Activated CD8-positive, alpha-beta T cell treated with anti-CD3 and anti-CD28 coated beads for 36 hours (primary cell): ENCODE measurements around the gene ZBTB21. TPM values are rescaled to one million over a fixed set of nuclear protein-coding genes. Genes with fewer than 3 reads are reported as not detected.

Experiments
- ATAC-seq: fragments of 200-7000 bp; cut with Tn5 transposase; one replicate; pipeline ENCODE4 v1.10.0; 2021; ENCODE audit warnings: mild to moderate bottlenecking, moderate library complexity
- CTCF ChIA-PET: fragments of 350-600 bp; sonication (Branson Sonifier 250); formaldehyde crosslinking; loops from one replicate; lab custom pipeline; 2021; ENCODE audit warnings: antibody characterized with exemption; lab: Charles Lee
- POLR2A ChIA-PET: fragments of 350-600 bp; sonication (Branson Sonifier 250); formaldehyde crosslinking; loops from one replicate; lab custom pipeline; 2021; ENCODE audit warnings: antibody characterized with exemption; lab: Charles Lee
- DNase-seq: peaks from one replicate; pipeline ENCODE4 v3.0.0-alpha.2; 2020
- H3K27ac Mint-ChIP-seq: one replicate; pipeline ENCODE4 v1.8.0; 2021; ENCODE audit warnings: mild to moderate bottlenecking, mixed read lengths
- H3K27me3 Mint-ChIP-seq: one replicate; pipeline ENCODE4 v1.8.0; 2021; ENCODE audit warnings: mixed read lengths
- H3K36me3 Mint-ChIP-seq: one replicate; pipeline ENCODE4 v1.8.0; 2021; ENCODE audit warnings: low read depth, mixed read lengths
- H3K4me1 Mint-ChIP-seq: one replicate; pipeline ENCODE4 v1.8.0; 2021; ENCODE audit warnings: low read depth, mixed read lengths
- H3K4me3 Mint-ChIP-seq: one replicate; pipeline ENCODE4 v1.8.0; 2021; ENCODE audit warnings: mild to moderate bottlenecking, moderate library complexity, mixed read lengths
- H3K9me3 Mint-ChIP-seq: one replicate; pipeline ENCODE4 v1.8.0; 2021; ENCODE audit warnings: mixed read lengths
- intact Hi-C: fragments of 100-400 bp; cut with micrococcal nuclease; formaldehyde crosslinking; loops from one replicate; pipeline ENCODE4 v1.10.0; 2022
- total RNA-seq, 2 experiments: library from RNA; stranded (reverse); gene quantifications; one replicate each; pipeline ENCODE4 v1.2.3, GENCODE V29; 2021
- TF ChIP-seq, protein P1 (sequence below): fragments of 200-600 bp; IDR thresholded peaks from one replicate; pipeline ENCODE4 v1.8.0; 2022; ENCODE audit warnings: antibody characterized with exemption, mild to moderate bottlenecking

Gene ZBTB21
- total RNA-seq, 2 experiments from 2014 or later = 29.6 to 29.7 TPM

DNA sequence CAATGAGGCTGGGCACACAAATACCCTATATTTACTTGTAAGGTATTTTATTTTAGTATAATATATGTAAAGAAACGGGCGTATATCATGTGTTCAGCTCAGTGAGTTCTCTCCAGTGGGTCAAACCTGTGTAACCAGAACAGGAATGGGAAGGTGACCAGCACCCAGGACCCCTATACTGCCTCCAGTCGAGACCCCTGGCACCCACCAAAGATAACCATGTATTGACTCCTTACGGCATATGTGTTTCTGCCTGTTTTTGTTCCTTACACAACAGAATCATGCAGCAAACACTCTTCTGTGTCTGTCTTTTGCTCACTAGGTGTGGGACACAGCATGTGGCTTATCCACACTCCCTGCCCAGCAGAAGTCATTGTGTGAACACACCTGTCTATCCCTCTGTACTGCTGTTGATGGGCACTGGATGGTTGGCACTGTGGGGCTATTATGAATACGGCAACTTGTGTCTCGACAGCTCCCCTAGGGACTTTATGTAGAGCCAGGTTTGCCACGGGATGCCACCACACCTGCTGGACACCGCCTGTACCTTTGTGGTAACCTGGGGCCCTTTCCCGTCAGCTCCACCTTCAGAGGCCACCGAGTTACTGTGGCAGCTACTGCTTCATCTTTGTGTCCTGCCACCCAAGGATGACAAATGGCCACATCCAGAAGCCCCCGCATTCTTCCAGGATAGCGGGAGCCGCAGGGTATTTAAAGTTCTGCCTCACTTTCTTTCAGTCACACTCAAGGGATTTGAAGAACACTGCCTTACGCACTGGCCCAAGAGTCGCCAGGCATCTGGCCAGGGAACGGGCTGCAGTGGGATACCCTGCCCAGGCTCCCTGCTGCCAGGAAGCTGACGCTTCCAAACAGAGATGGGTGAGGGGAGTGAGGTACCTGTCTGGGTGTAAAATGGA lies 32.9 kb downstream of the ZBTB21 start:
- intact Hi-C loops = no loop called here
- Mint-ChIP-seq H3K4me1 (peaks cover 13% of the 10 kb centered on the region), H3K27ac (no peak overlapping the region), H3K9me3 (peaks cover 8% of the 10 kb centered on the region), H3K4me3 (no peak overlapping the region), H3K27me3 (peaks cover 4% of the 10 kb centered on the region), H3K36me3 (no peaks in the 10 kb centered on the region)
- ChIA-PET CTCF (no interaction called here), POLR2A (interaction anchor here (0.8 kb wide), 1 partner anchor 11 kb away, joined by 3 read pairs; no protein-coding TSS in a partner anchor)
- no peak for ATAC-seq
- TF ChIP-seq, protein P1, sequence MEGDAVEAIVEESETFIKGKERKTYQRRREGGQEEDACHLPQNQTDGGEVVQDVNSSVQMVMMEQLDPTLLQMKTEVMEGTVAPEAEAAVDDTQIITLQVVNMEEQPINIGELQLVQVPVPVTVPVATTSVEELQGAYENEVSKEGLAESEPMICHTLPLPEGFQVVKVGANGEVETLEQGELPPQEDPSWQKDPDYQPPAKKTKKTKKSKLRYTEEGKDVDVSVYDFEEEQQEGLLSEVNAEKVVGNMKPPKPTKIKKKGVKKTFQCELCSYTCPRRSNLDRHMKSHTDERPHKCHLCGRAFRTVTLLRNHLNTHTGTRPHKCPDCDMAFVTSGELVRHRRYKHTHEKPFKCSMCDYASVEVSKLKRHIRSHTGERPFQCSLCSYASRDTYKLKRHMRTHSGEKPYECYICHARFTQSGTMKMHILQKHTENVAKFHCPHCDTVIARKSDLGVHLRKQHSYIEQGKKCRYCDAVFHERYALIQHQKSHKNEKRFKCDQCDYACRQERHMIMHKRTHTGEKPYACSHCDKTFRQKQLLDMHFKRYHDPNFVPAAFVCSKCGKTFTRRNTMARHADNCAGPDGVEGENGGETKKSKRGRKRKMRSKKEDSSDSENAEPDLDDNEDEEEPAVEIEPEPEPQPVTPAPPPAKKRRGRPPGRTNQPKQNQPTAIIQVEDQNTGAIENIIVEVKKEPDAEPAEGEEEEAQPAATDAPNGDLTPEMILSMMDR = no peak
- DNase-seq = no peak

DNA sequence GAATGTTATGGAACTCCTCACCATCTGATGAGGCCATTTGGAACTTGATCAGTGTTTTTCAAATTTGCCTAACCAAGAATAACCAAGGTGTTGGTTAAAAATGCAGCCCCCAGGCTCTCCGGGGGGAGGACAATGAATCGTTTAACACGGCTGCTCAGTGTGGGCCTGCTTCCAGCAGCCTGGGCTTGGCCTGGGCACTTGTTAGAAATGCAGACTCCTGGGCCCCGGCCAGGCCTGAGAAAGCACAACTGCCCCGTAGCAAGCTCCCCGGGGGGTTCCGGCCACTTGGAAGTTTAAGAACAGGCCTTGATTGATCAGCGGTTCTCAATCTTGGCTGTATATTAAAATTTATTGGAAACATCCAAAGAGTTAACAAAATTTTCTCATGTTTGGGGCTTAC lies 33.5 kb downstream of the ZBTB21 start:
- Mint-ChIP-seq H3K27ac (no peak overlapping the region), H3K36me3 (no peaks in the 10 kb centered on the region), H3K4me1 (peaks cover 13% of the 10 kb centered on the region), H3K9me3 (peaks cover 8% of the 10 kb centered on the region), H3K27me3 (peaks cover 4% of the 10 kb centered on the region), H3K4me3 (no peak overlapping the region)
- no peak for ATAC-seq
- ChIA-PET POLR2A (interaction anchor here (0.8 kb wide), 1 partner anchor 12 kb away, joined by 3 read pairs; no protein-coding TSS in a partner anchor), CTCF (no interaction called here)
- DNase-seq = no peak
- TF ChIP-seq, protein P1 = no peak
- intact Hi-C loops = no loop called here

DNA sequence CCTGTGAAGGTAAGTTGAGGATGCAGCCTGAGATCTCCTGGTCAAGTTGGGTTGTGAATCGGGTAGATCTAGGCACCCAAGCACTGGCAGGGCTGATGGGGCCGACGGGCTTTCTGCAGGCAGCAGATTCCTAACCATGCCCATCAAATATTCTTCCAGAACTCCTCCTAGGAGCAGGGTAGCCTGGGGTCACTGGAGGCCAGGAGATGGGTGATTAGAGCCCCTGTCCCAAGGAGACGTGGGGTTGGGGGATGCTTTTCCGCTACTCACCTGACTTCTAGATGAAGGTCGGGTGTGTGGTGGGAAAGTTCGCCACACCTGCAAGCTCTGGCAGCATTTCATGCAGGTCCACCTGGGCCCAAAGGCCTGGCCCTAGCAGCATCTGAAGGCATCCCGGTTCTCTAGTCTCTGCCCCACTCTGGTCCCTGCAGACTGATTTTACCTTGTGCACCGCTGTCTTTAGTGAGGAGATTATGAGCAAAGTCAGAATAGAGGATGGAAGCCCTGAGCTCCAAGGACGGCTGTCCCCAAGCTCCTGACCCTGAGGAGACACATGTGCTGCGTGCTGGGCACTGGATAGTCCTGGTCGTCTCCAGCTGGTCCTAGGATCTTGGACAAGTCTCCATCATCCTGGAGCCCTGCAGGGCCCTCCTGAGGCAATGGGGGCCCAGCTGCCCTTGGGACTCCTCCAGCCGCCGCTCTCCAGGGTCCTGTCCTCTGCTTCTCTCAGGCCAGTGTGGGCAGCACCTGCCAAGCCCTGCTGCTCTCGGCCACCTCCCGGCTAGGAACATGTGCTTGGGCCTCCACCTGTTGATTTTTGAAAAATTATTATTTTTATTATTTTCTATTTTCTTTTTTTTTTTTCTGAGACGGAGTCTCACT lies 34.5 kb downstream of the ZBTB21 start:
- POLR2A ChIA-PET = interaction anchor here (0.9 to 1.0 kb wide), 2 partner anchors 27 to 49 kb away, joined by 3 read pairs; no protein-coding TSS in a partner anchor
- Mint-ChIP-seq H3K4me3 (no peak overlapping the region), H3K27ac (no peak overlapping the region), H3K36me3 (no peaks in the 10 kb centered on the region), H3K27me3 (peaks cover 4% of the 10 kb centered on the region), H3K9me3 (peaks cover 8% of the 10 kb centered on the region), H3K4me1 (peaks cover 13% of the 10 kb centered on the region)
- CTCF ChIA-PET = no interaction called here
- TF ChIP-seq, protein P1 = no peak
- intact Hi-C loops = no loop called here
- DNase-seq (no peak), ATAC-seq (no peak)

DNA sequence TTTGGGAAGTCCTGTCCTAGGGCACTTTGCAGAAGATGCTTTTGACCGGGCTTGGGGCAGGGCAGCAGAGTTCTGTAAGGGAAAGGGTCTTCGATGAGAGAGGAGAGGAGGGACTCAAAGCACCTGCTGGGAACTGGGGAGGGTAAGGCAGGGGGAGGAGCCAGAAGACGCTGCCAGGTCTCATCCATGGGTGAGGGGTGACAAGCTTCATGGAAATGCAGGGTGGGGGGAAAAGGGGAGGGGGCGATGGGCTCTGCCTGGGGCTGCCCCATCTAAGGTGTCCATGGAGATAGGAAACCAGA lies 35.5 kb downstream of the ZBTB21 start:
- ChIA-PET CTCF (no interaction called here), POLR2A (interaction anchor here (0.9 kb wide), 1 partner anchor 48 kb away, joined by 3 read pairs; no protein-coding TSS in a partner anchor)
- DNase-seq (no peak), ATAC-seq (no peak)
- H3K27me3 Mint-ChIP-seq = peaks cover 4% of the 10 kb centered on the region
- peaks cover 13% of the 10 kb centered on the region for H3K4me1 Mint-ChIP-seq
- no peaks in the 10 kb centered on the region for H3K36me3 Mint-ChIP-seq
- intact Hi-C loops = no loop called here
- TF ChIP-seq, protein P1 = no peak
- H3K4me3 Mint-ChIP-seq = no peak overlapping the region
- no peak overlapping the region for H3K27ac Mint-ChIP-seq
- peaks cover 8% of the 10 kb centered on the region for H3K9me3 Mint-ChIP-seq
